GM18505 (cell line): ENCODE measurements around the gene MBD6.
"Not testable (repeated sequence)": the region's sequence is repeated elsewhere in the genome, so short reads cannot be mapped to it uniquely, and the experiment has no call there.

Experiments
- ATAC-seq: cut with Tn5 transposase; IDR thresholded peaks from one replicate; pipeline ENCODE4 v1.9.1; 2021; ENCODE audit not compliant: unreplicated experiment
- POLR2A ChIP-seq: IDR thresholded peaks from 4 replicates; pipeline ENCODE4 v1.6.1; 2011; ENCODE audit warnings: borderline replicate concordance; ENCODE audit not compliant: insufficient read depth, insufficient read length; ENCODE audit errors: extremely low read depth

MBD6 gene

DNA sequence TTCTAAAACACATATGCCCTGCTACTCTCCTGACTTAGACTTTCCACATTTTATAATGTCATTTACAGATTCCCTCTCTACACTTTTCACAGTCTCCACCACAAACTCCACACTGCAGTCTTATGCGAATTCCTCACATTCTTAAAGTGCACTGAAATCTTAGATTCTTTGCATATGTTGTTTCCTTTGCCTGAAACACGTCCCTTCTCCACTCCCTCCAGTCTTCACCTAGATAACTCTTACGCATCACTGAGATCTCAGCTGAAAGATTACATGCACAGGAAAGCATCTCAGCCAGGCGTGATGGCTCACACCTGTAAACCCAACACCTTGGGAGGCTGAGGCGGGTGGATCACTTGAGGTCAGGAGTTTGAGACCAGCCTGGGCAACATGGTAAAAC, 39.2 kb upstream of the MBD6 start:
- TF ChIP-seq POLR2A, result no peak
- ATAC-seq, result no peak

DNA sequence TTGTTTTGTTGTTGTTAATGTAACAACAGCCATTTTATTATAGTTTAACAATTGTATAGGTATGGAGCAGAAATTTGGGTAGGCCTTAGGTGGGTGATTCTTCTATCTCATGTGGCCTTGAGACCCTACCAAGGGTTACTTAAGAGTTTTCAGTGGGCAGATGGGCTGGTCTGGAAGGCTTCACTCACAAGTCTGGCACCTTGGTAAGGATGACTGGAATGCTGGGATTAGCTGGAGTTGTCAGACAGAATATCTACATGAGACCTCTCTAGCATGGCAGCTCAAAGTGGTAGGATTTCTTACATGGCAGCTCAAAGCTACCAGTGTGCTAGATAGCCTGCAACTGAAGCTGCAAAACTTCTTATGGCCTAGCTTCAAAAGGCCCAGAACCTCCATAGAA, 36.9 kb upstream of the MBD6 start:
- TF ChIP-seq POLR2A, result no peak
- ATAC-seq, result no peak

- no peak for TF ChIP-seq POLR2A
- no peak for ATAC-seq
These were observed 35.5 kb upstream of the MBD6 start for GRCh38 chr12:57487055-57487596.

- peak; percentile 91 for TF ChIP-seq POLR2A
- ATAC-seq, result peak; percentile 96
These were observed 34.8 kb upstream of the MBD6 start, which contains the start of gene MARS1 for GRCh38 chr12:57487597-57488401. Gene MARS1 (plus strand): TSS chr12:57488068. CDS start chr12:57488091, 23 bp downstream.

DNA sequence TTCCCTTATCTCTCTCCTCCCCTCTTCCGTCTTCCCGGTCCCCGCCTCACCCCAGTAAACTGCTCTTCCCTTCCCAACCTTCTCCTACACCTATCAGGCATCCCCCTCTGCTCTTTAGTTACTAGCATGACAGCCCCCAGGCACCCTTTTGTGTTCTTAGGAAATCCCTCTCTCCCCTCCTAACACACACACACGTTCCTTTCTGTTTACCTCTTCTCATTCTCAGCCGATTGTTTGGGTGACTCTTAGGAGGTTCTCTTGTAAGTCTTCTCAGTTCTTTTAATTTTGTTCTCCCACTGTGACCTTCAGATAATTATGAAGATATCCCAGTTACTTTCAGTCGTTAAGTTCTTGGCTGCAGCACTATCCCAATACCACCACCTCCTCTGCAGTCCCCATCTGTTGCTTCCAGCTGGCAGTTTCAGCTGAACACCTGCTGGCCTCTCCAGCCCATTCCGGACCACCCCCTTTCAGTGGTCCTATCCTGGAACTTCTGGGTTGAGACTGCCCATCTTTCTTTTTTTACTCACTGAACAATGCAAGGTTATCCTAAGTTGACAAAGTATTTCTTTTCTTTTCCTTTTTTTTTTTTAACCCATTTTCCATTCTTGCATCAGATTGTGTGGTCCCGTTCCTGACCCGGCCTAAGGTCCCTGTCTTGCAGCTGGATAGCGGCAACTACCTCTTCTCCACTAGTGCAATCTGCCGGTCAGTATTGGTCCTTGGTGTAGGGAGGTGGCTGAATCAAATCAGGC, 34.0 kb upstream of the MBD6 start:
- no peak for TF ChIP-seq POLR2A
- ATAC-seq, result peak; percentile 13

GRCh38 chr12:57489157-57489641, 33.4 kb upstream of the MBD6 start:
- TF ChIP-seq POLR2A, result no peak
- no peak for ATAC-seq

- no peak for TF ChIP-seq POLR2A
- ATAC-seq, result no peak
These were observed 32.5 kb upstream of the MBD6 start for GRCh38 chr12:57490126-57490525.

DNA sequence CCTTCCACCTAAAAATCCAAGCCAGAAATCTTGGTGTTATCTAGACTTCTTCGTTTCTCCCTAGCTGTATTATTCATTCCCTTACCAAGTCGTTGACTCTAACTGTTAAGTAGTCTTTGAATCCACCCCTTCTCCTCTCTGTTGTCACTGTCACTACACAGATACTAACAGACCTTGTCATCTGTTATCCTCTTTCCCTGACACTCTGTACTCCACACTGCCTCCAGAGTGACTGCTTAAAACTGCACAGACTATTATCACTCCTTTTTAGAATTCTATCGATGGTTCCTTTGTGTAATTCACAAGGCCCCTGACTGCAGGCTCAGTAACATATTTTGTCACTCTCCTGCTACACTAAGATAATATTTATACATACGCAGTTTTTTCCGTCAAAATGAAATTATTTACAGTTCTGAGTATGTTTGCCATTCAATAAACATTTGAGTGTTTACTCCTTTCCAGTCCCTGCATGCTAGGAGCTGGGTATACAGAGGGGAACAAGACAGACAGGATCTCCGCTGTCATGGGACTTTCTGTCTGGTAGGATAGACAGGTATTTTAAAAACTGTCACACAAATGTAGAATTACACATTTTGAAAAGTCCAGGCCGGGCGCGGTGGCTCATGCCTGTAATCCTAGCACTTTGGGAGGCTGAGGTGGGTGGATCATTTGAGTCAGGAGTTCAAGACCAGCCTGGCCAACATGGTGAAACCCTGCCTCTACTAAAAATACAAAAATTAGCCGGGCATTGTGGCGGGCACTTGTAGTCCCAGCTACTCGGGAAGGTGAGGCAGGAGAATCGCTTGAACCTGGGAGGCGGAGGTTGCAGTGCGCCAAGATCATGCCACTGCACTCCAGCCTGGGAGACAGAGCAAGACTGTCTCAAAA, 31.0 kb upstream of the MBD6 start:
- no peak for TF ChIP-seq POLR2A
- no peak for ATAC-seq

GRCh38 chr12:57495051-57495701, 27.4 kb upstream of the MBD6 start:
- ATAC-seq, result not testable (repeated sequence)

DNA sequence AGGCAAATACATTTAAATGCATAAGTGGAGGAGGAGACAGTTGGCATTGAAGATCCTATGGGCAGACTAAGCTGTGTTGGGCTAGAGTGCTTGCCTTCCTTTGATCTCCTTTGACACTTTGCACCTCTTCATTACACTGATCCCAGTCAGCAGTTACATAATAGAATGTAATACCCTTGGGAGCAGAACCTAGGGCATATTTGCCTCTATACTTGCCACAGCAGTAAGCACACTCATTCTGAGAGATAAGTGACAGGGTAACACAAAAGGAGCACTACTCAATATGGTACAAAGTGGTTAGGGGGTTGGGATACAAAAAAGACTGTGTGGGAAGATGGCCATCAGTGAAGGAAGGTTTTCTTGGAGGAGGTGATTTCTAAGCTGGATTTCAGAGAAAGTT, 25.8 kb upstream of the MBD6 start:
- no peak for ATAC-seq
- no peak for TF ChIP-seq POLR2A

- peak; percentile 22 for TF ChIP-seq POLR2A
- no peak for ATAC-seq
These were observed 25.1 kb upstream of the MBD6 start for GRCh38 chr12:57497223-57498131.
